ENCODE results near the gene GID8. TPM values are rescaled to one million over a fixed set of nuclear protein-coding genes. Genes with fewer than 3 reads are reported as not detected.

GID8 gene
- total and polyA plus RNA-seq, 2 donors (not counting 1 experiment from before 2014, with no cell fraction given), result 12.4 to 47.4 TPM

DNA sequence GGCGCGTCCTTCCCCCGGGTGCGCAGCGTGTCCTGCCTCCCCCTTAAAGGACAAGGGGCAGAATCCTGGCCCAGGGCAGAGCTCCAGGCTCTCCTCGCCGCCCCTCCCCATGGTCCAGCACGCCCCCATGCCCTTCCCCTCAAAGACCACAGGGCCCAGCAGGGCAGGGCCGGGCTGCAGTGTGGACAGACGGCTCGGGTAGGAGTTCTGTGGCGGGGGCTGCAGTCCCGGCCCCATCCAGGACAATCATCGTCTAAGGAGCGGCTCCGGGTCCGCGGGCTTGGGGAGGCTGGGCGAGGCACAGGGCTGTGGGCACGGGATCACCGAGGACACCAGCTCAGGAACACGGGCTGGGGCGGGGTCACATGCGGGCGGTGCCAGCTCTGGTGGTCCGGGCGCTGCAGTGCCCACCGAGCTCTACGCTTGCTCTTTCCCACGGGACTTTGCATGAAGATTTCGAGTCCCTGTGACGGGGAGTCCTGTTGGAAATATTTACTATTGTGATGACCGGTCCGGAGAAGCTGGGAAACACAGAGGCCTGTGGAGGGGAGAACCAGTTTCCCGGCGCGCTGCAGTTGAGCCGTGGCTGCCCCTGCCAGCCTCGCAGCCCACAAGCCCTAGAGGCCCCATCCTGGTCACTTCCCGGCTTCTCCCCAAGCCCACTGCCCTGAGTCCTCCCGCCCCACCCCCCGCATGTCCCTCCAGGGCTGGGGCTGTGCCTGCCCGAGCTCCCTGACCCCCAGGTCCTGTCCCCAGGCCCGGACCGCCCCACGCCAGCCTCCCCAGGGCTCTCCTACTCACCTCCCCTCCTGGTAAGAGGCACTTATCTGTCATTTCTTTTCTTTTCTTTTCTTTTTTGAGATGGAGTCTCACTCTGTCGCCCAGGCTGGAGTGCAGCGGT lies 35.1 kb downstream of the GID8 start:
- POLR2A ChIA-PET, result interaction anchor here (0.9 to 1.7 kb wide), 4 partner anchors 19 to 73 kb away, joined by 3 to 12 read pairs (median 8); no protein-coding TSS in a partner anchor
- Mint-ChIP-seq H3K9me3 (ENCODE audit: insufficient read depth) (no peaks in the 10 kb centered on the region), H3K27ac (no peak overlapping the region), H3K4me1 (peaks cover 38% of the 10 kb centered on the region), H3K27me3 (peaks cover 42% of the 10 kb centered on the region), H3K4me3 (peak overlapping the region; percentile 10)
- Histone ChIP-seq H3K27me3 (replicated peaks in 1 of 4; ENCODE audit: control extremely low read depth in 1 of 4, control insufficient read depth in 3 of 4, insufficient read depth in 4 of 4, low read length in 3 of 4) (peaks cover 0 to 70% (median 29%) of the 10 kb centered on the region in 4 experiments), H3K4me3 (ENCODE audit: control extremely low read depth in 1 of 5, extremely low read depth in 1 of 5, insufficient read depth in 1 of 5, low read depth in 2 of 5, low read length in 4 of 5) (peak overlapping the region in 3 of 5 experiments; percentile 38 to 49 (median 45)), H3K4me1 (ENCODE audit: control insufficient read depth in 2 of 2, insufficient read depth in 2 of 2, low read length in 2 of 2) (peaks cover 27 to 33% of the 10 kb centered on the region in 2 donors), H3K27ac (ENCODE audit: low read length in 2 of 2) (no peak overlapping the region), H3K9ac (ENCODE audit: low read length) (peak overlapping the region; percentile 17), H4K20me1 (ENCODE audit: control insufficient read depth, insufficient read depth, low read length, poor library complexity, severe bottlenecking) (no peaks in the 10 kb centered on the region), H2AFZ (ENCODE audit: insufficient read depth, low read depth, low read length, poor library complexity, severe bottlenecking) (peak overlapping the region; percentile 71), H3K36me3 (replicated peaks in 1 of 2; ENCODE audit: control extremely low read depth in 1 of 2, control insufficient read depth in 1 of 2, extremely low read depth in 1 of 2, insufficient read depth in 2 of 2, low read length in 1 of 2) (no peaks in the 10 kb centered on the region), H3K79me2 (ENCODE audit: control insufficient read depth, insufficient read depth, low read length) (no peaks in the 10 kb centered on the region), H3K4me2 (replicated peaks; ENCODE audit: low read depth, low read length, poor library complexity, severe bottlenecking) (peak overlapping the region; percentile 87), H3K9me3 (ENCODE audit: control extremely low read depth in 1 of 3, control insufficient read depth in 2 of 3, insufficient read depth in 1 of 3, low read length in 2 of 3) (peaks cover 0 to 9% (median 0%) of the 10 kb centered on the region in 3 donors)
- WGBS (ENCODE audit: insufficient coverage), result 28% methylated on average over 44 of the region's 48 CpGs
- DNase-seq, result peak; percentile 43
- no peak for ATAC-seq (ENCODE audit: low read depth)
- TF ChIP-seq EZH2 (IDR thresholded peaks at IDR 0.05; ENCODE audit: borderline replicate concordance, insufficient read depth, low read depth, low read length, poor library complexity, severe bottlenecking), result no peak
- TF ChIP-seq, protein P1, sequence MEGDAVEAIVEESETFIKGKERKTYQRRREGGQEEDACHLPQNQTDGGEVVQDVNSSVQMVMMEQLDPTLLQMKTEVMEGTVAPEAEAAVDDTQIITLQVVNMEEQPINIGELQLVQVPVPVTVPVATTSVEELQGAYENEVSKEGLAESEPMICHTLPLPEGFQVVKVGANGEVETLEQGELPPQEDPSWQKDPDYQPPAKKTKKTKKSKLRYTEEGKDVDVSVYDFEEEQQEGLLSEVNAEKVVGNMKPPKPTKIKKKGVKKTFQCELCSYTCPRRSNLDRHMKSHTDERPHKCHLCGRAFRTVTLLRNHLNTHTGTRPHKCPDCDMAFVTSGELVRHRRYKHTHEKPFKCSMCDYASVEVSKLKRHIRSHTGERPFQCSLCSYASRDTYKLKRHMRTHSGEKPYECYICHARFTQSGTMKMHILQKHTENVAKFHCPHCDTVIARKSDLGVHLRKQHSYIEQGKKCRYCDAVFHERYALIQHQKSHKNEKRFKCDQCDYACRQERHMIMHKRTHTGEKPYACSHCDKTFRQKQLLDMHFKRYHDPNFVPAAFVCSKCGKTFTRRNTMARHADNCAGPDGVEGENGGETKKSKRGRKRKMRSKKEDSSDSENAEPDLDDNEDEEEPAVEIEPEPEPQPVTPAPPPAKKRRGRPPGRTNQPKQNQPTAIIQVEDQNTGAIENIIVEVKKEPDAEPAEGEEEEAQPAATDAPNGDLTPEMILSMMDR (IDR thresholded peaks at IDR 0.05), result no peak
- CTCF ChIA-PET, result interaction anchor here (0.6 to 1.9 kb wide), 21 partner anchors 9 to 250 kb away, joined by 3 to 24 read pairs (median 4); partner anchors contain the start of gene SLC17A9
- intact Hi-C loops (cut with micrococcal nuclease), result loop anchor here (1.0 kb wide), 4 partner anchors 19 to 83 kb away; no protein-coding TSS in a partner anchor
